NCI-H524 (cell line): ENCODE results near the gene NAT10.
"Not testable (repeated sequence)": the region's sequence is repeated elsewhere in the genome, so short reads cannot be mapped to it uniquely, and the experiment has no call there.

ENCODE experiments used
- DNase-seq, 2 experiments: peaks; one replicate each; lab custom pipeline; 2025; lab: John Stamatoyannopoulos, UW

Gene NAT10

DNA sequence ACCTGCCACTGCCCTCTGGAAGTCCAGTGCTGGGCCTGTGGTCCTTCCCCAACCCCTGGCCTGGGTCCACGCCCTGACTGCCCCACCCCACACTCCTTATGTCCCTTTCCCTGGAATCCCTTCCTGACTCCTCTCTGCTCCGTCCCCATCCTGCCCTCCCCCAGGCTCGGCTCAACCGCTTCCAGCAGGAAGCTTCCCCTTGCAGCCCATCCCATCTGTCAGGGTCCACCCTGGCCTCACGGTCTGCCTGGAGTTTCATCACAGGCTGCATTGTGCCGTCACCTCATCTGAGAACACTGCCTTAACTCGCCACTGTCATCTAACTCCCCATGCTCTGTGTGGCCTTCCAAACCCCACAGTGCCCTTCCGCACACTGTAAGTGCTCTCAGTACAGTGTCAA, 64.3 kb downstream of the NAT10 start:
- DNase-seq: peak in 1 of 2 experiments; percentile 37

DNA sequence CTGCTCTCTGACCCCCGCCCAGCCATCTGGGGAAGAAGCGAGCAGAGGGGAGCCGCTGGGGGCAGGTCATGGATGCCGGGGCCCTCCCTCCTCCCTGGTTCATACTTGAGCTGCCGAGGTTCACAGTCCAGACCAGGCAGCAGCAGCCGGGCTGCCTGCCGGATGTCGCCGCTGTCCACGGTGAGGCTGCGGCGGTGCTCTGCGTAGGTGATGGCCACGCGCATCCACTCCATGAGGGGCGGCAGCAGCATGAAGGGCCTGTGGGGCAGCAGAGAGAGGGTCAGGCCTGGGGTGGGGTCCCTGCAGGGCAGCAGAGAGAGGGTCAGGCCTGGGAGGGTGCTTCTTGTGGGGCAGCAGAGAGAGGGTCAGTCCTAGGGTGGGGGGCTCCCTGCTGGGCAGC, 67.6 kb downstream of the NAT10 start:
- DNase-seq: no peak

DNA sequence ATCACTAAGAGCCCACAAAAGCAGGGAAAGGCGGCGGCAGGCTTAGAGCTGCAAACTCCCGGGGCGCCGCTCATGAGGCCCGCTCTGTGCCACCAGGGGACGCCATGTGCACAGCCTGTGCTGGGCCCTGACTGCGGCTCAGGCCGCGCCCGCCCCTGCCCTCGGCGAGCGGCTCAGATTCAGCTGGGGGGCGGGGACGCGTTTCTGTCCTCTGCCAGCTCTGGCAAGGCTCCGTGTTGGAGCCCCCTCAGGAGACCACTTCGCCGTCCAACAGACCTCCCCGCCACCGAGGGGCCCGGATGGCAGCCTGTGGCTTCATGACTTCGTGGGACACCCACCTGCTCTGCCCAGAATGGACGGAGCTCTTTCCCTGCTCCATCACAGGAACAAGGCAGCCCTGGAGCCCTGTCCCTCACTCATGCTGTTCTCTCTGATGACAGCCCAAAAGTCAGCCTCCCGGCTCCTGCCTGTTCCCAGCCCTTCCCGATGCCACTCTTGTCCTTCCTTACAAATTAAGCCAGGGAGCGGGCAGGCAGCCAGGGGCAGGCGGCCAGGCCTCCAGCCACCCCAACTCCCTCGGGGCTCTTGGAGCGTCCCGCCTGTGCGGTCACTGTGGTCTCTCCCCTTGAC, 69.1 kb downstream of the NAT10 start:
- DNase-seq: peak; percentile 37 to 74

DNA sequence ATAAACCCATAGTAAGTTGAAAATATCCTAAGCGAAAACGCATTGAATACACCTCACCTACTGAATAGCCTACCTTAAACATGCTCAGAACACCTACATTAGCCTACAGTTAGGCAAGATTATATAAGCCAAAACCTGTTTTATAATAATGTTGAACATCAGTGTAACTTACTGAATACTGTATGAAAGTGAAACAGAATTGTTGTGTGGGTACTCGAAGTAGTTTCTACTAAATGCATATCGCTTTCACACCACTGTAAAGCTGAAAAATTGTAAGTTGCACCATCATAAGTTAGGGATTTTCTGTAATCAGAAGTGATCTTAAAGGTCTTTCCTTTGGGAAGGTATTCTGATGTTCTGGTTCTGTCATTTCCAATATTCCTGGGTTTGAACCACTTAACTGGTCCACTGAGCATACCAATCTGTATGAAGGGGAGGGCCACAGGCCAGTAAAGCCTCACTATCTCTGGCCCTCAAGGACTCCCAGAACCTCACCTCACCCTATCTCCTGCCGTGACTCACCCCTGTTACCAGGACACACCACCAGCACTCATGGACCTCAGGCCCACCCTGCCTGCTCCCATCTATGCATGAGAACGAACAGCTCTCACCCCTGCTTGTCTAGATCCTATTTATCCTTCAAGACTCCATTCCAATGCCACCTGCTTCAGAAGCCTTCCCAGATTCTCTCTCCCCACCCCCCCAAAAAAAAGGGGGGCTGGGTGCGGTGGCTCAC, 70.0 kb downstream of the NAT10 start:
- DNase-seq: no peak

DNA sequence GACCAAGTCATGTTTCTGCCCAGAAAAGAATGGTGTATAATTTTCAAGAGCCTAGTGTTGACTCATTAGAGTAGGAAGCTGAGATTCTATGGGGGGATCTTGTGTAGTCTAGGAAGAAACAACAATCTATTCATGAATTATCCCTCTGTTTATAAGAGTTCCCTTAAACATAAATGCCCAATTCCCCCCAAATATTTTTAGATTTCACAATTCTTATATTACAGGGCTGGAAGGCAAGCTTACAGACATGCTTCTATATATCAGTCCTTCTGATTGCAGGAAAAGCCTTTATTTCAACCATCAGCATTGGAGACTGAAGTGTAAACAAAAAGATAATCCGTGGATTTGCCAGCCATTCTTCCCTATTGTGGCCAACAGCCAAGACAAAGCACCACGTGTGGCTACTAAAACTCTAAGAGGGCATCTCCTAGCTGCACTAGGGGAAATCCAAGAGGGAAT, 71.4 kb downstream of the NAT10 start:
- peak; percentile 33 to 36 for DNase-seq

DNA sequence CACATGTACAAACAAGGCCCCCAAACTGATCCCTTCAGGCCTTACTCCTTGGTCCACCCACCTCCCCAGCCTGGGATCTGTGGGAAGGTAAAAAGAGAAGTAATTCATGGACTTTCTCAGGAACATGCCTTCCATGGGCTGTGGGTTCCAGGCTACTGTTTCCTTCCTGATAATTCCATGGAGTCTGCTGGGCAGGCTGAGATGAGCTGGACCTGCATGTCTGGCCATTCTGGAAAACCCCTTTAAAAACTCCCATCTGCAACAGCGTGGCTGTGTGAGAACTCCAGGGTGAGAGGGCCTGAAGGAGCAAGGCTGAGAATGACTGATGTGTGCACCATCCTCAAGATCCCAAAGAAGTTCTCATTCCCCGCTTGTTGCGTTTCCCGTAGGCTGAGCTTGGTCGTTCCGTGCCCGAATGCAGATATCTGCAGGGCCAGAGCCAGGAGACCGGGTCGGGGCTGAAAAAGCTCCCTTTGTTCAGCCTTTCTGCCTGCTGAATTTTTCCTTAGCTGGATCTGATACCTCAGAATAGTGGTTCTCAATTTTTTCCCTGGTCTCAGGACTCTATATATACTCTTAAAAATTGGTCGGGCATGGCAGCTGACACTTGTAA, 72.9 kb downstream of the NAT10 start:
- DNase-seq: no peak

DNA sequence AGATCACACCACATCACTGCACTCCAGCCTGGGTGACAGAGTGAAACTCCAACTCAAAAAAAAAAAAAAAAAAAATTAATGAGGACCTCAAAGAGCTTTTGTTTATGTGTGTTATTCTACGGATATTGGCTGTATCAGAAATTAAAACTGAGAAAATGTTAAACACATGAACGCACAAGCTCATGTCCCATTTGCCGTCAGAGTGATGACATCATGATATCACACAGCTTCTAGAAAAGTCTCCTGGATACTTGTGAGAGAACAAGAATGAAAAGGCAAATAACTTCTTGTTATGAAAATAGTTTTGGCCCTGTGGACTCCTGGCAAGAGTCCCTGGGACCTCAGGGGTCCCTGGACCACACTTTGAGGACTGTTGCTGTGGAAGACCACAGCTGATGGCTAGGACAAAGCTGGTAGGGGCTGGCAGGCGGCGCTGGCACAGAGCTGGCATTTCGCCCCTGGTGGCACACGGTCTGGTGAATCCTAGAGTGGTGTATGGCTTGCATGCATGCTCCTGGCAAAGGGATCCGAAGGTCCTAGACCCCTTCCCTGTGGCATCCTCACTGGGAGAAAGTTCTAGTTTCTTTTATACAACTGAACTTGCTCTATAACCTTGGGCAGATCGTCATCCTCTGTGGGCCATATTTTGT, 73.7 kb downstream of the NAT10 start:
- no peak for DNase-seq

DNA sequence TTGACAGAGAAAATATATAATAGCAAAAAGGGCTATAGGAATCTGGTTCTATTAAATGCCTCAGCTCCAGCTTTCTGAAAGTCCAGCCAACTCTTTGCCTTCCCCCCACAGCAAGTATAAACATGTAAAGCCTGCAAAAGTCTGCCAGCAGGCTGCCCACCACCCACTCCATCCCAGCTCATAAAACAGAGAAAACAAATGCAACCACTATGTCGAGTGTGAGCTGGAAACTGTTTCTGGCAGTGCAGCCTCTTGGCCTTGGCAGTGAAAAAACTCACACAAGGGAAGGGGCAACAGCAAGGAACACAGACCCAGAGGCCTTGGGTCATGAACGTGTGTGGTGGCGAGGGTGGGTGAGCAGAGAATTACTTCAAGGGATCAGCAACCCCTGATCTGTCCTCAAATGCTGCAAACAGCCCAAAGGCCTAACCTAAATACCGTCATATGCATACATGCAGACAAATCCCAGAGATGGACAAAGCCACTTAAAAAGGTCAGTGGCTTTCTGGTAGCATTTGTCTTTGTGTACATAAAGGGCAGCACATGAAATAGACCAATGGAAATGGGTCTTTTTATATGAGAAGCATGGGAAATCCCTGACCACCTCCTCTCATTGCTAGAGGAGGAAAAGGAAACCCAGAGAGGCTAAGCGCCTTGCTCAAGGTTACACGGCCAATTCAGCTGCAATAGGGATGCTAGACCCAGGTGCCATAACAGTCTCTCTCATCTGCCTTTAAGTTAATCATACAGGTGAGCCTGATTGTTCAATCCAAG, 74.8 kb downstream of the NAT10 start:
- DNase-seq: no peak

DNA sequence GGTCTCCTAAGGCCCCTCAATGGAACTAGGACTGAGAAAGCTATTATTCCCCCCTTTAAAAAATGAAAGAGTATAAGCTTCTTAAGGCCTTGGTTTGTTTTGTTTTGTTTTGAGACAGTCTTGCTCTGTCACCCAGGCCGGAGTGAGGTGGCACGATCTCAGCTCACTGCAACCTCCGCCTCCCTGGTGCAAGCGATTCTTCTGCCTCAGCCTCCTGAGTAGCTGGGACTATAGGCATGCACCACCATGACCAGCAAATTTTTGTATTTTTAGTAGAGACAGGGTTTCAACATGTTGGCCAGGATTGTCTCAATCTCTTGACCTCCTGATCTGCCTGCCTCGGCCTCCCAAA, 75.4 kb downstream of the NAT10 start:
- not testable (repeated sequence) for DNase-seq

DNA sequence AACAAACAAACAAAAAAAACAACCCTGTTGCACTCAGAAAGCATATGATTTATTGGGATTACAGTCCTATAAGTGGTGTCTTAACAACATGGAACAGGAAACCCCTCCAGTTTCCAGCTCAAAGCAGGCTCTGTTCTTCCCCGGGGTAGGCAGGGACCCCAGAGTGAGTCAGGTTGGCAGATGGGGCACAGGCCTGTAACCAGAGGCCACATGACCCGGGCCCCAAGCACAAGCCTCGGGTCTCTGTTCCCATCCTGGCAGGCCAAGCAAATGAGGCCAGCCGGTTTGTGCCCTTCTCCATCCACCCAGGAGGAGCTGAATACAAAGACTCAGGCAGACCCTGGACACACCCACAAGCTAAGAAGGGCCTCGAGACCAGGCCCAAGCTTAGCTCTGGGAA, 75.8 kb downstream of the NAT10 start:
- DNase-seq: no peak

DNA sequence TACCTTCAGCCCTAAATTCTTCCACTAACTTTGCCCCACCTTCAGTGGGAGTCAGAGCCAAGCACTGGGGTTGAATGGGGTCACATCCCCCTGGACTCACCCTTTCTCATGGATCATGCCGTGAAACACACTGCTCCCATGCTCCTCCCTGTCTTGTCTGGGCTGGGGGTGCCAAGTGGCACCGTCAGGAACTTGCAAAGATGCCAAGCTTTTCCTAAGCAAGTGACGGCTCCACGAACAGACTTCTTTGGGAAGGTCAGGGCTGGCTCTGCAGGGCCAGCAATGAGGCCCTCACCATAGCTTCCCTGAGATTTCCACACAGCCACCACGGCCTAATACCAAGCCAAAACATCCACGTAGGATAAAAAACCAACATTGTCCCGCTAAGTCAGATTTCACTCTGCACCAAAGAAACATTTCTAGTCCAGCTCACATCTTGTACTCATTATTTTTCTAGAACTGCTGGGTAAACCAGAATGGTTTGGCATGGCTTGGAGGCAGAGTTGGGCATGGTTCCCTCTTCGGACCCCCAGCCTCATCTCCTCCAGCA, 76.5 kb downstream of the NAT10 start:
- no peak for DNase-seq

DNA sequence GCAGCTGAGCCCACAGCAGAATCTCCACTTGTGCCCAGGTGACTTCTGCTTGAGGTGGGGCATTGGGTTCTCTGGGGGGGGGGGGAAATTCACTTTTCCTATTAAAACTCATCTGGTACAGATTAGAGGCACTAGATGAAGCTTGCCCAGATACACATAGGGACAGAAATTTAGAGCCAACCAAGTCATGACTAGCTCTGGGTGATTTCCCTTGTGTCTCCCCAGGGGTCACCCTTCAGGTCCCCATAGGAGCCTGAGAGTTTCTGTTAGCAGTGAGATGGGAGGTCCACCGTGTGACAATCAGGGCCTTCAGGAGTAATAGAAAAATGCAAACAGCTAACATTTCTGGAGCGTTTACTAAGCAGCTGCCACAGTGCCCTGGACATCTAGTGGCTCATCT, 77.0 kb downstream of the NAT10 start:
- DNase-seq: no peak

DNA sequence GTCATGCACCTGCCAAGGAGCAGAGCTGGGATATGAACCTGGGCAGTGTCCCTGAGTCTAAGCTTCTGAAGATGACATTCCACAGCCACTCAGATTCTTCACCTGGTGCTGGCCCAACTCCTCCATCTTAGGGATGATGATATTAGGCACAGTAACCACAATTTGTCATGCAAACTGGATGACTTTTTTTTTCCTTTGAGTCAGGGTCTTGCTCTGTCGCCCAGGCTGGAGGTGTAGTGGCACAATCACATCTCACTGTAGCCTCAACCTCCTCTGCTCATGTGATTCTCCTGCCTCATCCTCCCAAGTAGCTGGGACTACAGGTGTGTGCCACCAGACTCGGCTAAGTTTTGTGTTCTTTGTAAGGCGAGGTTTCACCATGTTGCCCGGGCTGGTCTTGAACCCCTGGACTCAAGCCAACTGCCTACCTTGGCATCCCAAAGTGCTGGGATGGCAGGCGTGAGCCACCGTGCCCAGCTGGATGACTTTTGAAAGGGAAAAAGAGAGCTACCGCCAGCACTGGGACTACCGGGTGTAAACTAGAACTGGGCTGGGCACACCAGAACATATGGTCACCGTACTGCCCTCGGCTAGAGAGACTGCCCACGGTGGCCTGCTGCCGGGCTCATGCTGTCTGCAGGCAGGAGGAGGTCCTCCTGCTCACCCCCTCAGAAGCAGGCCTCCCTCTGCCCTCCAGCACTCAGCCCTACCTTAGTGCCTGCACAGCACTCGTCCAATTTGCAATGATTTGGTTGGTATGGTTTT, 77.7 kb downstream of the NAT10 start:
- DNase-seq: no peak

DNA sequence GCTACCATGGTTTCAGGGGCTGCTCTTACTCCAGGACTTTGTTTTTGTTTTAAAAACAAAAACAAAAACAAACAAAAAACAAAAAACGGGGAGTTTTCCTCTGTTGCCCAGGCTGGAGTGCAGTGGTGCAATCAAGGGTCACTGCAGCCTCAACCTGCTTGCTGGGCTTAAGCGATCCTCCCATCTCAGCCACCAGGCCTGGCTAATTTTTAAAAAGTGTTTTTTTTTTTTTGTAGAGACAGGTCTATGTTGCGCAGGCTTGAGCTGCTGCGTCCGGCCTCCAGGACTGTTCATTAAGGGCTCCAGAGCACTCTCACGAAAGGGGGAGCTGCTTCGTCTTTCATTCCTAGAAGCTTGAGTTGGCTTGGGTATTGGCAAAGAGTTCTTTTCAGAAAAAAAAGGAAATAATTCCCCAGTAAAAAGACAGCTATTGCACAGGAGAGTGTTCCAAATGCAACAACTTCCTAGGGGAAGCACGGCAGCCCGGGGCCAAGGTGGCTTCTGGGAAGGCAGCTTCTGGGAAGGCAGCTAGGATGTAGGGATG, 78.5 kb downstream of the NAT10 start:
- no peak for DNase-seq

DNA sequence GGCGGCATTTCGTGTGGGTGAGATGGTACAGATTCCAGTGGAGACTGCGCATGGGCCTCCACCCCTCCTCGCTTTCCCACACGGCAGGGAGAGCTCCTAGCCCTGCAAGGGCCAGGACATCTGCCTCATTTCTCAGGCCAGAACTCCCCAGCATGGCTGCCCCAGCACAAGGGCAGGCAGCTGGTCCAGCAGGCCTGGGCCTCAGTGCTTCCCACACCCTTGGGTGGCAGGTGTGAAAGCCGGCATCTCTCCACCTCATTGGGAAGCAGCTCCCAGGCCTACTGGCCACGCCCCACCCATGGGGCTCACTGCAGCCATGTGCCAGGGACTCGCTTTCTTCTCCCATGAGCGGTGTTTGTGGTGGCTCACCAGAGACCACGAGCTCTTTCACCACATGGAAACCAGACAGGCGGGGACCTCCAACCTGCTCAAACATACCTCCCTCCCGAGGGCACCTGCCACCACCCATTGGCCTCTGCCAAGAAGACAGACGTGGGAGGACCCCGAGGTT, 79.1 kb downstream of the NAT10 start:
- DNase-seq: no peak

DNA sequence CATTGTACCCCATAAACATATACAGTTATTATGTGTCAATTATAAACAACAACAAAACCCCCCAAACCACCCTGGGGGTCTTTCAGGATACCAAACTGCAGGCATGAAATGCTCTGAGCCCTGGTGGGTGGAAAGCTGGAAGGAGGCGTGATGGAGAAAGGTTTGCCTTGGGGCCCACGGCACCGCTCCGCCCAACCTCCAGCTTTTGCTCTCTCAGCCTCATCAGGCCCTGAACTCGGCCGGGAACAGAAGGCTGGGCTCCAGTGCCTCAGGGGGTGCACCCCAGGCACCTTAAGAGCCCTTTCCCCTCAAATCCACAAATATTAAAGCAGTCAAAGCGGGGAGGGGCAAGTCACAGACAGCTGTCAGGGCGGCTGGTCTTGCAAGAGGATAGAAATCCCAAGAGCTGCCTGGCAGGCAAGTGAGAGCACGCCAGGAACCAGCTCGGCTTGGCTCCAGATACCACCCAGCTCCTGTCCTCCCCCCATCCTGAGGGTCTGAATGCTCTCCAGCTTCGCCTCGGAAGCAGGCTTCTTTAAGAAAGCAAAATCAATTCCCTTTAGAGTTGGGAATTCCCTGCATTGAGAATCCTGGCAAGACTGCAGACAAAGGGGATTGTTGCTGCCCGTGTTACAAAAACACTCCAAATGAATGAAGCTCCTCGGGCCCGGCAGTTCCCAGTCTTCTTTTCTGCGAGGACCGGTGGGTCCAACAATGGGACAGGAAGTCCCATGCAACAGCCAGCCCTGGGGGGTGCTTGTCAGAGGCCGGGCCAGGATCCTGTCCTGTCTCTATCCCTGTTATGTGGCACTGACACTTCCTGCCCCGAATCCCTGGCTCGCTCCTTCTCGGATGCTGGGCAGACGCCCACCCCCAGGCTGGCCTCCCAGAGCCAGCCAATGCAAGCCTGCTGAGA, 80.8 kb downstream of the NAT10 start:
- DNase-seq: peak; percentile 63 to 81

DNA sequence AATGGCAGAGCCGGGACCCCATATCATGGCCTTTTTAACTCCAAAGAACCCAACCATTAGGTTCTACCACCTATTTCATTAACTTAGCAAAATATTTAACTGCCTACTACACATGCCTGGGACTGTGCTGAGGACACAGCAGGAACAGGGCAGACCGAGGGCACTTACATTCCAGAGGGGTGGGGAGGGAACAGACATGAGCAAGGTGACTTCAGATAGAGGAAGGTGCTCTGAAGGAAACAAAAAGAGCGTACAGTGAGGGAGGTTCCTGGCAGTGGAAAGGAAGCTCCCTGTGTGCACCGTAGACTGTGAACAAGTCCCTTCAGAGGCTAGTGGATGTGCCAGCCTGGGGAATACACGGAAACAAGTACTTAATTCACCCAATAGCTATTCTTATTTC, 82.8 kb downstream of the NAT10 start:
- no peak for DNase-seq

DNA sequence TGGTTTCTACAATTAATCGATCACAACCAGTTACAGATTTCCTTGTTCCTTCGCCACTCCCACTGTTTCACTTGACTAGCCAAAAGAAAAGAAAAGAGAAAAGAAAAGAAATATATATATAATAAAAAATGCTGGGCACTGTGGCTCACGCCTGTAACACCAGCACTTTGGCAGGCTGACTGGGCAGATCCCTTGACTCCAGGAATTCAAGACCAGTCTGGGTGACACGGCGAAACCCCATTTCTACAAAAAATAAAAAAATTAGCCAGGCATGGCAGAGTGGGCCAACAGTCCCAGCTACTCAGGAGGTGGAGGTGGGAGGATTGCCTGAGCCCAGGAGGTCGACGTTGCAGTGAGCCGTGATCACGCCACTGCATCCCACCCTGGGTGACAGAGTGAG, 83.8 kb downstream of the NAT10 start:
- DNase-seq: no peak
